ENCODE measurements around the gene FGF14. TPM values are rescaled to one million over a fixed set of nuclear protein-coding genes. Genes with fewer than 3 reads are reported as not detected.

Gene FGF14
- total RNA-seq, 1 experiment from 2014 or later: not detected

- H3K4me2 ChIP-seq (ENCODE audit: low read length): no peak overlapping the region
- ChIA-PET CTCF (no interaction called here), POLR2A (ENCODE audit: unreplicated experiment) (no interaction called here)
- no peak overlapping the region for H3K27ac ChIP-seq (ENCODE audit: low read length)
- no peak overlapping the region for H2AFZ ChIP-seq (ENCODE audit: low read length)
- ATAC-seq: no peak
- intact Hi-C loops (cut with micrococcal nuclease): no loop called here
- no peaks in the 10 kb centered on the region for H3K4me1 ChIP-seq (ENCODE audit: insufficient read depth, low read length)
- no peaks in the 10 kb centered on the region for H4K20me1 ChIP-seq (ENCODE audit: low read length)
- no peak for DNase-seq
- no peak overlapping the region for H3K4me3 ChIP-seq (ENCODE audit: low read length)
- no peaks in the 10 kb centered on the region for H3K79me2 ChIP-seq (ENCODE audit: low read length)
- no peaks in the 10 kb centered on the region for H3K36me3 ChIP-seq (ENCODE audit: low read depth, low read length)
- no peaks in the 10 kb centered on the region for H3K9me2 ChIP-seq (replicated peaks; ENCODE audit: low read length)
- peaks cover 72% of the 10 kb centered on the region for H3K27me3 ChIP-seq (ENCODE audit: low read length)
- H3K9ac ChIP-seq (ENCODE audit: low read length): no peak overlapping the region
- BruUV-seq (replicated peaks): no TSS peak
- H3K9me3 ChIP-seq (ENCODE audit: low read length): no peaks in the 10 kb centered on the region
- H3F3A ChIP-seq (ENCODE audit: low read length, unreplicated experiment): no peaks in the 10 kb centered on the region
- no peak for TF ChIP-seq EZH2 (IDR thresholded peaks at IDR 0.05; ENCODE audit: low read length, unreplicated experiment)
- TF ChIP-seq, protein P1, sequence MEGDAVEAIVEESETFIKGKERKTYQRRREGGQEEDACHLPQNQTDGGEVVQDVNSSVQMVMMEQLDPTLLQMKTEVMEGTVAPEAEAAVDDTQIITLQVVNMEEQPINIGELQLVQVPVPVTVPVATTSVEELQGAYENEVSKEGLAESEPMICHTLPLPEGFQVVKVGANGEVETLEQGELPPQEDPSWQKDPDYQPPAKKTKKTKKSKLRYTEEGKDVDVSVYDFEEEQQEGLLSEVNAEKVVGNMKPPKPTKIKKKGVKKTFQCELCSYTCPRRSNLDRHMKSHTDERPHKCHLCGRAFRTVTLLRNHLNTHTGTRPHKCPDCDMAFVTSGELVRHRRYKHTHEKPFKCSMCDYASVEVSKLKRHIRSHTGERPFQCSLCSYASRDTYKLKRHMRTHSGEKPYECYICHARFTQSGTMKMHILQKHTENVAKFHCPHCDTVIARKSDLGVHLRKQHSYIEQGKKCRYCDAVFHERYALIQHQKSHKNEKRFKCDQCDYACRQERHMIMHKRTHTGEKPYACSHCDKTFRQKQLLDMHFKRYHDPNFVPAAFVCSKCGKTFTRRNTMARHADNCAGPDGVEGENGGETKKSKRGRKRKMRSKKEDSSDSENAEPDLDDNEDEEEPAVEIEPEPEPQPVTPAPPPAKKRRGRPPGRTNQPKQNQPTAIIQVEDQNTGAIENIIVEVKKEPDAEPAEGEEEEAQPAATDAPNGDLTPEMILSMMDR (conservative IDR thresholded peaks at IDR 0.05; ENCODE audit: low read depth, low read length): no peak
- no peak for TF ChIP-seq EZH2phosphoT487 (IDR thresholded peaks at IDR 0.05; ENCODE audit: borderline replicate concordance, low read length)
Measured at GRCh38 chr13:102212729-102213128, 189.1 kb downstream of the FGF14 start.

DNA sequence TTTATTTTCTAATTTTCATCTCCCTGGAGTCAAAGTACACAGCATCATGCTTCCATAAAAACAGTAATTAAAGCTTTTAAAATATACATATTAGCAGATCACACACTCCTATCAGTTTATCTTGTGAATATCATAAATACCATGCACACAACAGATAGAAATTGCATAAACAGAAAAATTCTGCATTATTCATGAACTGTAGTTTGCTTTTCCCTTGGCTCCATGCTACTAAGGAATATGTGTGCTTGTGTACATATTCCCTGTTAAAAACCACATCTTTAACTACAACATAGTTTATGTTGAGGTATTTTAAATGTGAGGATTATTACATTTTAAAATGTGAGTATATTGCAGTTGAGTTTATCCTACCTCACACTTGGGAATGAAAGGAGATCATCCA lies 193.5 kb downstream of the FGF14 start:
- no peak for ATAC-seq
- H3K27ac ChIP-seq (ENCODE audit: low read length): no peak overlapping the region
- CTCF ChIA-PET: no interaction called here

DNA sequence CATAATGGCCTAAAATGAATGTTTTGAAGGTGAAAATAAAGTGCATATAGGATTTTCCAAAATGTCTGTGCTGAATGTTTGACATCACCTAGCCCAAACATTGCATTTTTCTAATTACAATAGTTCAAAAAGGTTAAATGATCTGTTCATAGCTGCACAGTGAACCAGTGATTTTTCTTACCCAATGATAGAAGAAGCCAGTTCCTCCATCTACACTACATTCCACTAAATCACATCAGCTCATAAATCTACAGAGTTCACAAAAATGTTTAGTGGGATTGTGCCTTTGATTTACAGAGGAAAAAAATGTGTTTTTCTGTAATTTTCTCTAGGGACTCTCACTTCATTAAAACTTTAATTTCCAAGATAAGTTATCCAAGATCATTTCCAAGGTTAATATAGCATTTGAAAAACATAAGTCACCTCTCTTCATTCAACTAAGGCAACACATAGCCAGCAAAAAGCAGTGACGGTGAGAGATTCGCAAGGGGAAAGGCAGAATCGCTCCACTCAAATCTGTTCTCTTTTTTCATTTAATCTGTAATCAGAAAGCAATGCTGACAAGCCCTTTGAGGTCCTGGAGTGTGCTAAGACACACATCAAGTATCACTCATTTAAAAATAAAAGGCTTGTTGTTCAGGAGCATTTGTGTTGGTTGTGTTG lies 194.0 kb downstream of the FGF14 start:
- POLR2A ChIA-PET (ENCODE audit: unreplicated experiment): no interaction called here
- intact Hi-C loops (cut with micrococcal nuclease): no loop called here
- no peak overlapping the region for H2AFZ ChIP-seq (ENCODE audit: low read length)
- BruUV-seq (replicated peaks): no TSS peak
- H3F3A ChIP-seq (ENCODE audit: low read length, unreplicated experiment): no peaks in the 10 kb centered on the region
- ATAC-seq (no peak), DNase-seq (no peak)
- H4K20me1 ChIP-seq (ENCODE audit: low read length): no peaks in the 10 kb centered on the region
- no peak overlapping the region for H3K27ac ChIP-seq (ENCODE audit: low read length)
- CTCF ChIA-PET: no interaction called here
- H3K79me2 ChIP-seq (ENCODE audit: low read length): no peaks in the 10 kb centered on the region
- peaks cover 34% of the 10 kb centered on the region for H3K27me3 ChIP-seq (ENCODE audit: low read length)
- TF ChIP-seq, protein P1 (conservative IDR thresholded peaks at IDR 0.05; ENCODE audit: low read depth, low read length): no peak
- TF ChIP-seq EZH2 (IDR thresholded peaks at IDR 0.05; ENCODE audit: low read length, unreplicated experiment) (no peak), EZH2phosphoT487 (IDR thresholded peaks at IDR 0.05; ENCODE audit: borderline replicate concordance, low read length) (no peak)
- no peaks in the 10 kb centered on the region for H3K9me2 ChIP-seq (replicated peaks; ENCODE audit: low read length)
- no peaks in the 10 kb centered on the region for H3K36me3 ChIP-seq (ENCODE audit: low read depth, low read length)
- no peak overlapping the region for H3K4me2 ChIP-seq (ENCODE audit: low read length)
- no peak overlapping the region for H3K4me3 ChIP-seq (ENCODE audit: low read length)
- no peaks in the 10 kb centered on the region for H3K4me1 ChIP-seq (ENCODE audit: insufficient read depth, low read length)
- H3K9ac ChIP-seq (ENCODE audit: low read length): no peak overlapping the region
- no peaks in the 10 kb centered on the region for H3K9me3 ChIP-seq (ENCODE audit: low read length)

More for the DNA sequence above, 193.5 kb downstream of the FGF14 start:
- Histone ChIP-seq H3K4me1 (ENCODE audit: insufficient read depth, low read length) (no peaks in the 10 kb centered on the region), H3F3A (ENCODE audit: low read length, unreplicated experiment) (no peaks in the 10 kb centered on the region), H4K20me1 (ENCODE audit: low read length) (no peaks in the 10 kb centered on the region), H3K27me3 (ENCODE audit: low read length) (peaks cover 39% of the 10 kb centered on the region), H3K79me2 (ENCODE audit: low read length) (no peaks in the 10 kb centered on the region), H2AFZ (ENCODE audit: low read length) (no peak overlapping the region), H3K9ac (ENCODE audit: low read length) (no peak overlapping the region), H3K4me3 (ENCODE audit: low read length) (no peak overlapping the region), H3K4me2 (ENCODE audit: low read length) (no peak overlapping the region), H3K9me2 (replicated peaks; ENCODE audit: low read length) (no peaks in the 10 kb centered on the region), H3K9me3 (ENCODE audit: low read length) (no peaks in the 10 kb centered on the region), H3K36me3 (ENCODE audit: low read depth, low read length) (no peaks in the 10 kb centered on the region)
- no peak for DNase-seq
- intact Hi-C loops (cut with micrococcal nuclease): no loop called here
- no TSS peak for BruUV-seq (replicated peaks)
- POLR2A ChIA-PET (ENCODE audit: unreplicated experiment): no interaction called here
- TF ChIP-seq EZH2phosphoT487 (IDR thresholded peaks at IDR 0.05; ENCODE audit: borderline replicate concordance, low read length) (no peak), EZH2 (IDR thresholded peaks at IDR 0.05; ENCODE audit: low read length, unreplicated experiment) (no peak)
- TF ChIP-seq, protein P1 (conservative IDR thresholded peaks at IDR 0.05; ENCODE audit: low read depth, low read length): no peak

Measured in PC-3 (cell line).